ENCODE measurements around the gene DENND1A. TPM values are rescaled to one million over a fixed set of nuclear protein-coding genes. Genes with fewer than 3 reads are reported as not detected.
A peak's percentile ranks its signal among the peaks of the same experiment; 100 is the strongest.
"Not testable (repeated sequence)": the region's sequence is repeated elsewhere in the genome, so short reads cannot be mapped to it uniquely, and the experiment has no call there.

The DENND1A gene
- total RNA-seq, 1 experiment from 2014 or later, result 19.7 TPM

DNA sequence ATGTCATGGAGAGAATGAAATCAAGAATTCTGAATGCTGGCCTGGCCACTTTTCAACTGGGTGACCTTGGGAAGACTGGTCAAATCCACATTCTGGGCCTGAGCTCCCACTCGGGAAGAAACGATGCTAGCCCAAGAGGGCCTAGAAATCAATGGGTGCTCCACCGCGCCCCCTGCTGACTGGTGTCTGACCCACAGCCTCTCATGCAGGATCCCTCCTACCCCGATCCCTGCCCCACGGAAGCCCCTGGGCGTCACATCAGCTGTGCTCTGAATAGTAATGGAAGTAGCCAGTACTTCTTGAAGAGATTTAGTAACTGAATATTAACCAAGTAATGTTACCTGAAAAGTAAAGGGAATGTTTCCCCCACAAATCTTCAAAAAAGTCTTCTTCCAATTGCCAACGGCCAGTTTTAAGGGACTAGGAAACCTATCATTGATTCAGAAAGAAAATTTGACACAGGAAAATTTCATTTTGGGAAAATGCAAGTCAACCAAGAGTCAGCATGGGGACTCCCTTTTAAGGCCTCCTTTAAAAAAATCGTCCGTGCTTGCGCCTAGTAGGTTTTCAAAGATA is 530.0 kb downstream of the DENND1A start:
- ATAC-seq, result no peak
- Histone ChIP-seq H3K4me1 (ENCODE audit: control insufficient read depth, insufficient read depth, low read length) (no peaks in the 10 kb centered on the region), H3K36me3 (ENCODE audit: control insufficient read depth, insufficient read depth, low read length) (no peaks in the 10 kb centered on the region), H3K27ac (ENCODE audit: low read length) (no peak overlapping the region), H3K9me3 (ENCODE audit: control insufficient read depth, insufficient read depth, low read depth, low read length) (no peaks in the 10 kb centered on the region), H3K27me3 (ENCODE audit: control insufficient read depth, insufficient read depth, low read length) (no peaks in the 10 kb centered on the region), H3K4me3 (ENCODE audit: low read depth in 2 of 2, low read length in 2 of 2) (no peak overlapping the region)
- TF ChIP-seq, protein P1, sequence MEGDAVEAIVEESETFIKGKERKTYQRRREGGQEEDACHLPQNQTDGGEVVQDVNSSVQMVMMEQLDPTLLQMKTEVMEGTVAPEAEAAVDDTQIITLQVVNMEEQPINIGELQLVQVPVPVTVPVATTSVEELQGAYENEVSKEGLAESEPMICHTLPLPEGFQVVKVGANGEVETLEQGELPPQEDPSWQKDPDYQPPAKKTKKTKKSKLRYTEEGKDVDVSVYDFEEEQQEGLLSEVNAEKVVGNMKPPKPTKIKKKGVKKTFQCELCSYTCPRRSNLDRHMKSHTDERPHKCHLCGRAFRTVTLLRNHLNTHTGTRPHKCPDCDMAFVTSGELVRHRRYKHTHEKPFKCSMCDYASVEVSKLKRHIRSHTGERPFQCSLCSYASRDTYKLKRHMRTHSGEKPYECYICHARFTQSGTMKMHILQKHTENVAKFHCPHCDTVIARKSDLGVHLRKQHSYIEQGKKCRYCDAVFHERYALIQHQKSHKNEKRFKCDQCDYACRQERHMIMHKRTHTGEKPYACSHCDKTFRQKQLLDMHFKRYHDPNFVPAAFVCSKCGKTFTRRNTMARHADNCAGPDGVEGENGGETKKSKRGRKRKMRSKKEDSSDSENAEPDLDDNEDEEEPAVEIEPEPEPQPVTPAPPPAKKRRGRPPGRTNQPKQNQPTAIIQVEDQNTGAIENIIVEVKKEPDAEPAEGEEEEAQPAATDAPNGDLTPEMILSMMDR (IDR thresholded peaks at IDR 0.05), result peak; percentile 78
- no peak for TF ChIP-seq TCF7L2 (IDR thresholded peaks at IDR 0.05; ENCODE audit: low read depth, low read length)
- no peak for DNase-seq (ENCODE audit: low read depth, low spot score)
- ChIA-PET CTCF (interaction anchor here (0.6 kb wide), 1 partner anchor 8 kb away, joined by 3 read pairs; no protein-coding TSS in a partner anchor), POLR2A (no interaction called here)
- intact Hi-C loops (cut with micrococcal nuclease; ENCODE audit: unreplicated experiment), result loop anchor here (5.0 kb wide), 1 partner anchor 632 kb away; no protein-coding TSS in a partner anchor
- BruUV-seq (replicated peaks), result no TSS peak
- in situ Hi-C loops (cut with HindIII; ENCODE audit: low pct_unique_long_range_greater_than_20kb, low sequenced_read_pairs), result no loop called here

DNA sequence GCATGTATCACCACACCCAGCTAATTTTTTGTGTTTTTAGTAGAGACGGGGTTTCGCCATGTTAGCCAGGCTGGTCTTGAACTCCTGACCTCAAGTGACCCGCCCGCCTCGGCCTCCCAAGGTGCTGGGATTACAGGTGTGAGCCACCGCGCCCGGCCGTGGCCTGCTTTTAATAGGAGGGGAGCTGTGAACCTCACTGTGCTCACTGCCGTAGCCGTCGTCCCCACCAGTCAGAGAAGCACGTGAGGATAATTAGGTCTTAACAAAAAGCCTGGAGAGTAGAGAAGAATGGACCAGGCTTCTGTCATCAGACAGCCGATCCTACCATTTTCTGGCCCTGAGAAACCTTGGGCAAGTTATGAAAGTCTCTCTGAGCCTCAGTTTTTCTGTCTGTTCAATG is 531.0 kb downstream of the DENND1A start:
- H3K9me3 ChIP-seq (ENCODE audit: control insufficient read depth, insufficient read depth, low read depth, low read length); CTCF ChIA-PET; intact Hi-C loops (cut with micrococcal nuclease; ENCODE audit: unreplicated experiment); ATAC-seq; BruUV-seq (replicated peaks); POLR2A ChIA-PET; H3K27ac ChIP-seq (ENCODE audit: low read length); H3K4me1 ChIP-seq (ENCODE audit: control insufficient read depth, insufficient read depth, low read length); H3K27me3 ChIP-seq (ENCODE audit: control insufficient read depth, insufficient read depth, low read length); H3K36me3 ChIP-seq (ENCODE audit: control insufficient read depth, insufficient read depth, low read length); in situ Hi-C loops (cut with HindIII; ENCODE audit: low pct_unique_long_range_greater_than_20kb, low sequenced_read_pairs); H3K4me3 ChIP-seq (ENCODE audit: low read depth in 2 of 2, low read length in 2 of 2); DNase-seq (ENCODE audit: low read depth, low spot score): not testable (repeated sequence)

DNA sequence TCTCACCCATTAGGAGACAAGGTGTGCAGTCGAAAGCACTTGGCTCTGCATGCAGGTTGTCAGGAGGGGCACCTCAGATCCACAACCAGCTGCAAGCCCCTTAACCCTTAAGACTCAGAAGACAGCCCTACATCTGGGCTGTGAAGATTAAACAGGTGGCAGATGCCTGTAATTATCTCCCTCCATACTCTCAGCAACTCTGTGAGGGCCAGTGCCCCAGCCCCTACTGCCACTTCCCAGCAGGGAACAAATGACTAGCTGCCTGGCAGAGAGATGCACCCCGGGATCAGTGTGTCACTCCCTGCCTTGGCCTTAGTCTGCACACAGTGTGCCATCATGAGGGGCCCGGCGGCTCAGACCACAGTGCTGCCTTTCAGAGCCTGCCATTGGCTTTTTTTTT is 532.0 kb downstream of the DENND1A start:
- H3K4me1 ChIP-seq (ENCODE audit: control insufficient read depth, insufficient read depth, low read length), result no peaks in the 10 kb centered on the region
- ATAC-seq (no peak), DNase-seq (ENCODE audit: low read depth, low spot score) (no peak)
- H3K9me3 ChIP-seq (ENCODE audit: control insufficient read depth, insufficient read depth, low read depth, low read length), result no peaks in the 10 kb centered on the region
- in situ Hi-C loops (cut with HindIII; ENCODE audit: low pct_unique_long_range_greater_than_20kb, low sequenced_read_pairs), result no loop called here
- no peaks in the 10 kb centered on the region for H3K27me3 ChIP-seq (ENCODE audit: control insufficient read depth, insufficient read depth, low read length)
- intact Hi-C loops (cut with micrococcal nuclease; ENCODE audit: unreplicated experiment), result no loop called here
- ChIA-PET CTCF (no interaction called here), POLR2A (no interaction called here)
- no peak overlapping the region for H3K27ac ChIP-seq (ENCODE audit: low read length)
- no TSS peak for BruUV-seq (replicated peaks)
- H3K4me3 ChIP-seq (ENCODE audit: low read depth in 2 of 2, low read length in 2 of 2), result no peak overlapping the region
- H3K36me3 ChIP-seq (ENCODE audit: control insufficient read depth, insufficient read depth, low read length), result no peaks in the 10 kb centered on the region
- TF ChIP-seq, protein P1 (IDR thresholded peaks at IDR 0.05), result no peak
- TF ChIP-seq, protein P2, sequence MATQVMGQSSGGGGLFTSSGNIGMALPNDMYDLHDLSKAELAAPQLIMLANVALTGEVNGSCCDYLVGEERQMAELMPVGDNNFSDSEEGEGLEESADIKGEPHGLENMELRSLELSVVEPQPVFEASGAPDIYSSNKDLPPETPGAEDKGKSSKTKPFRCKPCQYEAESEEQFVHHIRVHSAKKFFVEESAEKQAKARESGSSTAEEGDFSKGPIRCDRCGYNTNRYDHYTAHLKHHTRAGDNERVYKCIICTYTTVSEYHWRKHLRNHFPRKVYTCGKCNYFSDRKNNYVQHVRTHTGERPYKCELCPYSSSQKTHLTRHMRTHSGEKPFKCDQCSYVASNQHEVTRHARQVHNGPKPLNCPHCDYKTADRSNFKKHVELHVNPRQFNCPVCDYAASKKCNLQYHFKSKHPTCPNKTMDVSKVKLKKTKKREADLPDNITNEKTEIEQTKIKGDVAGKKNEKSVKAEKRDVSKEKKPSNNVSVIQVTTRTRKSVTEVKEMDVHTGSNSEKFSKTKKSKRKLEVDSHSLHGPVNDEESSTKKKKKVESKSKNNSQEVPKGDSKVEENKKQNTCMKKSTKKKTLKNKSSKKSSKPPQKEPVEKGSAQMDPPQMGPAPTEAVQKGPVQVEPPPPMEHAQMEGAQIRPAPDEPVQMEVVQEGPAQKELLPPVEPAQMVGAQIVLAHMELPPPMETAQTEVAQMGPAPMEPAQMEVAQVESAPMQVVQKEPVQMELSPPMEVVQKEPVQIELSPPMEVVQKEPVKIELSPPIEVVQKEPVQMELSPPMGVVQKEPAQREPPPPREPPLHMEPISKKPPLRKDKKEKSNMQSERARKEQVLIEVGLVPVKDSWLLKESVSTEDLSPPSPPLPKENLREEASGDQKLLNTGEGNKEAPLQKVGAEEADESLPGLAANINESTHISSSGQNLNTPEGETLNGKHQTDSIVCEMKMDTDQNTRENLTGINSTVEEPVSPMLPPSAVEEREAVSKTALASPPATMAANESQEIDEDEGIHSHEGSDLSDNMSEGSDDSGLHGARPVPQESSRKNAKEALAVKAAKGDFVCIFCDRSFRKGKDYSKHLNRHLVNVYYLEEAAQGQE (IDR thresholded peaks at IDR 0.05; ENCODE audit: insufficient read depth in 1 of 2, low read depth in 2 of 2, low read length in 1 of 2), result no peak
- TF ChIP-seq POLR2AphosphoS5 (IDR thresholded peaks at IDR 0.05; ENCODE audit: low read depth, low read length) (no peak), SIN3A (IDR thresholded peaks at IDR 0.05; ENCODE audit: borderline replicate concordance, insufficient read depth, low read depth, low read length) (no peak), TCF7L2 (IDR thresholded peaks at IDR 0.05; ENCODE audit: low read depth, low read length) (no peak)
